Neural cell (in vitro differentiated cells): ENCODE measurements around the gene PCDHB13.

Experiments
- EP300 ChIP-seq: fragments of 450-650 bp; conservative IDR thresholded peaks from 2 replicates; pipeline ENCODE4 v1.6.1; 2014; ENCODE audit warnings: antibody characterized with exemption, mild to moderate bottlenecking, moderate library complexity; ENCODE audit not compliant: poor library complexity, severe bottlenecking
- EZH2 ChIP-seq: fragments of 200-600, 300-800 bp; shearing (Covaris generic), sonication (generic); IDR thresholded peaks from 2 replicates; pipeline ENCODE4 v1.6.1; 2014; ENCODE audit warnings: antibody characterized with exemption, low read length, borderline replicate concordance, mild to moderate bottlenecking; ENCODE audit not compliant: insufficient read depth, poor library complexity, severe bottlenecking
- POLR2AphosphoS5 ChIP-seq: IDR thresholded peaks from 2 replicates; pipeline ENCODE4 v1.6.1; 2012
- SMC3 ChIP-seq: fragments of 450-650 bp; conservative IDR thresholded peaks from 2 replicates; pipeline ENCODE4 v1.6.1; 2014; ENCODE audit warnings: antibody characterized with exemption, mild to moderate bottlenecking, moderate library complexity; ENCODE audit not compliant: poor library complexity
- TAF1 ChIP-seq: IDR thresholded peaks from 2 replicates; pipeline ENCODE4 v1.6.1; 2012; ENCODE audit warnings: low read depth
- TF ChIP-seq, protein P1 (sequence below): fragments of 450-650 bp; IDR thresholded peaks from 2 replicates; pipeline ENCODE4 v1.5.1; 2014; ENCODE audit warnings: antibody characterized with exemption, mild to moderate bottlenecking, moderate library complexity; ENCODE audit not compliant: poor library complexity, severe bottlenecking

DNA sequence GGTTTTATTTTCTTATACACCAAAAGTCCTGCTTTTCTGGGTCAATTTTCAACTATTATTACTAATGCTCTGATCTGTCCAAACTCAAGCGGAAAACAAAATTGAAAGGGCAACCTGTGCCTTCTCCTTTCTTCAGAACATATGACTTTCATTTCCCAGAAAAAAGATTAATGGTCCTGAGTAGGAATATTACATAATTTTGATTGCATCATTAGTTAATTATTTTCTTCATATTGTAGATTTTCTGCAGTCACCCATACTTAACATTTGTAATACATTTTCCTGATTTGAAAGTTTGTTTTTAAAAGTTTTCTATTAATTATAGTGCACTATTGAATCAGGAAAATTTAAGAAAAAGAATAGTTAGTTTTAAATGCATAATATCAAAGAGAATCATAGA is 37.8 kb upstream of the PCDHB13 start:
- TF ChIP-seq, protein P1, sequence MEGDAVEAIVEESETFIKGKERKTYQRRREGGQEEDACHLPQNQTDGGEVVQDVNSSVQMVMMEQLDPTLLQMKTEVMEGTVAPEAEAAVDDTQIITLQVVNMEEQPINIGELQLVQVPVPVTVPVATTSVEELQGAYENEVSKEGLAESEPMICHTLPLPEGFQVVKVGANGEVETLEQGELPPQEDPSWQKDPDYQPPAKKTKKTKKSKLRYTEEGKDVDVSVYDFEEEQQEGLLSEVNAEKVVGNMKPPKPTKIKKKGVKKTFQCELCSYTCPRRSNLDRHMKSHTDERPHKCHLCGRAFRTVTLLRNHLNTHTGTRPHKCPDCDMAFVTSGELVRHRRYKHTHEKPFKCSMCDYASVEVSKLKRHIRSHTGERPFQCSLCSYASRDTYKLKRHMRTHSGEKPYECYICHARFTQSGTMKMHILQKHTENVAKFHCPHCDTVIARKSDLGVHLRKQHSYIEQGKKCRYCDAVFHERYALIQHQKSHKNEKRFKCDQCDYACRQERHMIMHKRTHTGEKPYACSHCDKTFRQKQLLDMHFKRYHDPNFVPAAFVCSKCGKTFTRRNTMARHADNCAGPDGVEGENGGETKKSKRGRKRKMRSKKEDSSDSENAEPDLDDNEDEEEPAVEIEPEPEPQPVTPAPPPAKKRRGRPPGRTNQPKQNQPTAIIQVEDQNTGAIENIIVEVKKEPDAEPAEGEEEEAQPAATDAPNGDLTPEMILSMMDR, result no peak
- no peak for TF ChIP-seq SMC3
- TF ChIP-seq POLR2AphosphoS5, result no peak
- no peak for TF ChIP-seq EP300
- TF ChIP-seq TAF1, result no peak
- TF ChIP-seq EZH2, result no peak
